GM19438 (cell line): ENCODE data around the gene UNC13D.
"Not testable (repeated sequence)": the region's sequence is repeated elsewhere in the genome, so short reads cannot be mapped to it uniquely, and the experiment has no call there.

Experiments
- ATAC-seq: cut with Tn5 transposase; IDR thresholded peaks from one replicate; pipeline ENCODE4 v1.9.1; 2021; ENCODE audit warnings: low read depth; ENCODE audit not compliant: unreplicated experiment

The UNC13D gene

GRCh38 chr17:75808549-75808904, 35.7 kb downstream of the UNC13D start:
- no peak for ATAC-seq

- no peak for ATAC-seq
Observed at GRCh38 chr17:75807861-75808260, 36.3 kb downstream of the UNC13D start.

GRCh38 chr17:75806822-75807500, 37.2 kb downstream of the UNC13D start:
- ATAC-seq: no peak

- ATAC-seq: no peak
Observed at GRCh38 chr17:75803883-75804282, 40.3 kb downstream of the UNC13D start.

GRCh38 chr17:75799402-75799801, 44.8 kb downstream of the UNC13D start:
- no peak for ATAC-seq

- no peak for ATAC-seq
Observed at GRCh38 chr17:75795820-75796607, 48.2 kb downstream of the UNC13D start.

GRCh38 chr17:75793460-75793859, 50.7 kb downstream of the UNC13D start:
- no peak for ATAC-seq

- no peak for ATAC-seq
Observed at GRCh38 chr17:75791254-75791653, 53.0 kb downstream of the UNC13D start.

GRCh38 chr17:75785016-75785890, 59.0 kb downstream of the UNC13D start:
- ATAC-seq: peak; percentile 45

GRCh38 chr17:75784473-75785015, 59.7 kb downstream of the UNC13D start, which contains the start of gene UNK:
UNK (plus strand) TSS chr17:75784806; CDS start chr17:75784881, 75 bp downstream.
- peak; percentile 59 for ATAC-seq

GRCh38 chr17:75783803-75784472, 60.3 kb downstream of the UNC13D start:
- ATAC-seq: no peak

- ATAC-seq: no peak
Observed at GRCh38 chr17:75783069-75783783, 61.0 kb downstream of the UNC13D start.

GRCh38 chr17:75779987-75780889, 64.0 kb downstream of the UNC13D start:
- no peak for ATAC-seq

GRCh38 chr17:75779250-75779986, 64.8 kb downstream of the UNC13D start:
- peak; percentile 65 for ATAC-seq

GRCh38 chr17:75778861-75779249, 65.3 kb downstream of the UNC13D start:
- ATAC-seq: peak; percentile 4

- ATAC-seq: not testable (repeated sequence)
Observed at GRCh38 chr17:75778066-75778860, 65.9 kb downstream of the UNC13D start.

- ATAC-seq: no peak
Observed at GRCh38 chr17:75777296-75777922, 66.8 kb downstream of the UNC13D start.
